ENCODE data around the gene RMDN2. TPM values are rescaled to one million over a fixed set of nuclear protein-coding genes. Genes with fewer than 3 reads are reported as not detected.

Gene RMDN2
- total RNA-seq, 2 experiments from 2014 or later = 2.5 to 2.7 TPM

DNA sequence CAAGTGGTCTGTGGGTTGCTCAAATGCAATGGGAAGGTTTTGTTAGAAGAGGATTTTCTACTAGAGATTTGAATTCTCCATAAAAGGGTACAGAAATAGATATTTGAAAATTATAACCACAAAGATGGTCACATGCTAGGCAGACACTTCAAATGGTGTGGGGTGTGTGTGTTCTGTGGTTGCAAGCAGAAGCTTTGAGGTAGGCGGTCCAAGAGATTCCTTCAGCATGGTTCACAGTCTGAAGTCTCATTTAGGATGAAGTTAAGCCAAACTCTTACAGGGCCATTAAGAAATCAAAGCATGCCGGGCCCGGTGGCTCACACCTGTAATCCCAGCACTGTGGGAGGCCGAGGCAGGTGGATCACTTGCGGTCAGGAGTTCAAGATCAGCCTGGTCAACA, 38.3 kb upstream of the RMDN2 start:
- intact Hi-C loops (cut with DNase I, micrococcal nuclease) = no loop called here
- peaks cover 17% of the 10 kb centered on the region for H3K4me1 Mint-ChIP-seq
- no peak overlapping the region for H3K27ac Mint-ChIP-seq
- no peaks in the 10 kb centered on the region for H3K9me3 Mint-ChIP-seq (ENCODE audit: low read depth)
- ATAC-seq (no peak), DNase-seq (no peak)
- no peak overlapping the region for H3K4me3 Mint-ChIP-seq
- CTCF ChIA-PET = interaction anchor here (0.7 to 4.4 kb wide), 4 partner anchors 9 to 490 kb away, joined by 3 to 23 read pairs (median 10); no protein-coding TSS in a partner anchor
- no peaks in the 10 kb centered on the region for H3K36me3 Mint-ChIP-seq (ENCODE audit: low read depth)
- POLR2A ChIA-PET = no interaction called here
- H3K27me3 Mint-ChIP-seq = peaks cover 14% of the 10 kb centered on the region

DNA sequence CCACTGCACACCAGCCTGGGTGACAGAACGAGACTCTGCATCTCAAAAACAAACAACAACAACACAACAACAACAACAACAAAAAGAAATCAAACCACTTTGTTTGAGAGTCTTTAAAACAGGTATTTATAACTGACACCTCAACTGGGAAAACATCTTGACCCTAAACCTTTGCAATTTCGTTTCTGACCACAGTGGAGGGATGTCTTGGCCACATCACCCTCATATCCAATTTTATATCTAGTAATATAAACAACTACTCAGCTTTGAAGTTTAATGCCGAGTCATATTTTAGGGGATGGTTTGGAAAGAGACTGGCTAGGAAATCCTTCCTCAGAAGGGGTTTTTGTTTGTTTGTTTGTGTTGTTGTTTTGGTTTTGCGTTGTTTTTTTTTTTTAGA, 37.8 kb upstream of the RMDN2 start:
- ATAC-seq = no peak
- CTCF ChIA-PET = interaction anchor here (2.9 to 4.4 kb wide), 2 partner anchors 10 to 491 kb away, joined by 13 to 23 read pairs; no protein-coding TSS in a partner anchor
- Mint-ChIP-seq H3K27me3 (peaks cover 14% of the 10 kb centered on the region), H3K9me3 (ENCODE audit: low read depth) (no peaks in the 10 kb centered on the region), H3K27ac (no peak overlapping the region), H3K4me3 (no peak overlapping the region), H3K4me1 (peaks cover 22% of the 10 kb centered on the region), H3K36me3 (ENCODE audit: low read depth) (no peaks in the 10 kb centered on the region)
- POLR2A ChIA-PET = interaction anchor here (0.6 kb wide), 1 partner anchor 8 kb away, joined by 3 read pairs; no protein-coding TSS in a partner anchor
- intact Hi-C loops (cut with DNase I, micrococcal nuclease) = no loop called here
- DNase-seq = no peak

DNA sequence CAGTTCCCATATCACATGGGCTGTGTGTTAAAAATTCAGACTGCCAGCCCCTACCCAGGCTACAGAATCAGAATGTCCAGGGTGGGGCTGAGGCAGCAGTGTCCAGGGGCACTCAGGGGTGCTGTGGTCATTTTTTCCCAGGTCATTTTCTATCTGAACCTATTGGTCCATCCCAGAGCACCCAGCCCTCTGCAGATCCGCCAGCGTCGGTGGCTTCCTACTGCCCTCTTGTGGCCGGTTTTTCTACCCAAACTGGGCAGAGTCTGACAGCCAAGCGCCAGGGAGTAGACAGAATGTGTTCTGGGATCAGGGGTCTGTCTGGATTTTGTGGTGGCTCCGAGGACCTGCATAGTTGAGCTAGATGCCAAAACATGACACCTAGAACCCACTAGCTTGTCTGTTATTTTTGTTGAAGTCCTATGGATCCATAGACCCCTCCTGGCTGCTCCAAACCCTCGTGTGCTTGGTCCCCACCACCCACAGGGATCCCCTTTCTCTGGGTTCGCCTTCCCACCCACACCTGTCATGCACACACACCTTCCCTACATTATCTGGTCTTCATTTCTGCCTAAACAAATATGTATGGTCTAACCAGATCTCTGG, 34.1 kb upstream of the RMDN2 start:
- DNase-seq (peak; percentile 83), ATAC-seq (peak; percentile 43)
- intact Hi-C loops (cut with DNase I, micrococcal nuclease) = loop anchor here (1.0 to 5.0 kb wide), 7 partner anchors 34 to 724 kb away; partner anchors contain the start of gene RMDN2 (in 1 of the 2)
- CTCF ChIA-PET = interaction anchor here (0.7 to 3.7 kb wide), 17 partner anchors 9 to 1145 kb away, joined by 3 to 17 read pairs (median 4); no protein-coding TSS in a partner anchor
- Mint-ChIP-seq H3K4me3 (no peak overlapping the region), H3K27ac (no peak overlapping the region), H3K9me3 (ENCODE audit: low read depth) (no peaks in the 10 kb centered on the region), H3K27me3 (peaks cover 8% of the 10 kb centered on the region), H3K36me3 (ENCODE audit: low read depth) (no peaks in the 10 kb centered on the region), H3K4me1 (peaks cover 46% of the 10 kb centered on the region)
- POLR2A ChIA-PET = no interaction called here

DNA sequence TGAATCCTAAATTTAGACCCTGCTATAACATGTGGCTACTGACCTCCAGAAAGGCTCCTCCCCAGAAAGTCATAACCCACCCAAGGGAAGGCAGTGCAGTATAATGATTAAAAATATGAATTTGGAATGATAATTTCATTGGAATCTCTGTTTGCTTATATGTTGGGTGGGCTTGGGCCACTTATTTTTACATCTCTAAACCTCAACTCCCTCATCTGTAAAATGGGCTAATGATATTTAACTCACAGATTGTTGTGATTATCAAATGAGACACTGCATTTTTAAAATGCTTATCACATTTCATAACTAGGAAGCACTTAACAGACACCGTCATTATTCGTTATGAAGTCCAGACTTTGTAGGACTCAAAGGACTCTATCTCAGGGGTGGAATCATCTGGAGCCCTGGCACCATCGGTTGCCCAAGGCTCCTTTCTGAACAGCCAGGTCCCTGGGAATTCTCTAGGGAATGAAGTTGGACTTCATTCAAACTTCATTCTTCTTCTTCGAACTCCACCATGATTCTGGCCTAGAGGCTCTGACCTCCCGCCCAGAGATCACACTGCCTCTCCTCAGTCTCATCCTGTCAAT, 33.1 kb upstream of the RMDN2 start:
- Mint-ChIP-seq H3K4me1 (peaks cover 38% of the 10 kb centered on the region), H3K27me3 (peaks cover 6% of the 10 kb centered on the region), H3K27ac (no peak overlapping the region), H3K9me3 (ENCODE audit: low read depth) (no peaks in the 10 kb centered on the region), H3K4me3 (no peak overlapping the region), H3K36me3 (ENCODE audit: low read depth) (no peaks in the 10 kb centered on the region)
- intact Hi-C loops (cut with DNase I, micrococcal nuclease) = loop anchor here (1.0 to 5.0 kb wide), 7 partner anchors 33 to 725 kb away; partner anchors contain the start of gene RMDN2 (in 1 of the 2)
- CTCF ChIA-PET = interaction anchor here (0.5 to 3.7 kb wide), 15 partner anchors 10 to 536 kb away, joined by 3 to 17 read pairs (median 3); no protein-coding TSS in a partner anchor
- DNase-seq (no peak), ATAC-seq (no peak)
- POLR2A ChIA-PET = no interaction called here

DNA sequence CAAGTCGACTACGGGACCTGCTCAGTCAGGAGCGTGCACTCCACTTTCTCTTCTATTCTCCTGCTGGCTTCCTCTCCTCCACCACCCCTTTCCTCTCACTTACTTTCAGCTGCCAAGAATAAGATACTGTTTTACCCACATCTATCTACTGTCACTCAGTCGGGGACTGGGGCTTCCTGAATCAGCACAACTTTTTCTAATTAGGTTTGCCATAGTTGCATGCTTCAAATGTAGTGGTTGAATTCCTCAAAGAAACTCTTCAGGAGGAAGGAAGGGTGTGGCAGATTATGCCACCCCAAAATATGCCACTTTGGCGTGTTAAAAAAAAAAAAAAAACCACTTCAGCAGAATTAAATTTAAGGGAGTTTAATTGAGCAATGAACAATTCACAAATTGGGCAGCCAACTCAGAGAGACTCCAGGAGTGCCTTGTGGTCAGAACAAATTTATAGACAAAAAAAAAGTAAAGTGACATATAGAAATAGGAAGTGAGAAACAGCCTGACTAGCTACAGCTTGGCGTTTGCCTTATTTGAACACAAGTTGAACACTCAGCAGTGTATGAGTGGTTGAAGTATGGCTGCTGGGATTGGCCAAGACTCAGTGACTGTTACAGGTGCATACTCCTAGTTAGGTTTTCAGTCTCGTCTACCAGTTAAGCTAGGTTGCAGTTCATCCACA, 32.5 kb upstream of the RMDN2 start:
- ChIA-PET CTCF (interaction anchor here (0.5 to 3.7 kb wide), 9 partner anchors 9 to 1117 kb away, joined by 3 to 17 read pairs (median 3); no protein-coding TSS in a partner anchor), POLR2A (interaction anchor here (0.6 kb wide), 1 partner anchor 859 kb away, joined by 3 read pairs; the partner anchor contains the start of gene SRSF7)
- no peaks in the 10 kb centered on the region for H3K9me3 Mint-ChIP-seq (ENCODE audit: low read depth)
- no peaks in the 10 kb centered on the region for H3K36me3 Mint-ChIP-seq (ENCODE audit: low read depth)
- peaks cover 38% of the 10 kb centered on the region for H3K4me1 Mint-ChIP-seq
- intact Hi-C loops (cut with DNase I, micrococcal nuclease) = loop anchor here (5.0 kb wide), 4 partner anchors 225 to 725 kb away; no protein-coding TSS in a partner anchor
- no peak for DNase-seq
- peaks cover 6% of the 10 kb centered on the region for H3K27me3 Mint-ChIP-seq
- no peak overlapping the region for H3K4me3 Mint-ChIP-seq
- peak; percentile 56 for ATAC-seq
- H3K27ac Mint-ChIP-seq = no peak overlapping the region

DNA sequence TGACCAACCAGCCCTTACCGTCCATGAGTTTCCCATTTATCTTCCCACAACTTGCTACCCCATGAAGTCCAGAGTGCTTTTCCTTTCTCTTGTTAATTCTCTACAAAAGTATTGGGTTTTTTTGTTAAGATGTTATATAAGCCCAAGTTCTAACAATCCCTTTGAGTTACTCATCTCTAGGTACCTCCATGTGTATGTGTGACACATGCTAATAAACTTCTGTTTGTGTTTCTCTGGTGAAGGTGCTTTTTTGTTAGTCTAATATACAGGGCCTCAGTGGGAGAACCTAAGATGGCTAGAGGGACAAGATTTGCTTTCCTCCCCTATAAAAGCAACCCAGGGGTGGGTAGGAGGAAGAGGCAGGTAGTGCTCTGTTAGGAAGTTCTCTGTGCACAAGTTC, 31.8 kb upstream of the RMDN2 start:
- Mint-ChIP-seq H3K27ac (peak overlapping the region; percentile 9), H3K4me1 (peaks cover 38% of the 10 kb centered on the region), H3K9me3 (ENCODE audit: low read depth) (no peaks in the 10 kb centered on the region), H3K4me3 (no peak overlapping the region), H3K36me3 (ENCODE audit: low read depth) (no peaks in the 10 kb centered on the region), H3K27me3 (peaks cover 2% of the 10 kb centered on the region)
- no peak for DNase-seq
- no peak for ATAC-seq
- ChIA-PET CTCF (interaction anchor here (0.9 to 3.7 kb wide), 5 partner anchors 16 to 1118 kb away, joined by 3 to 17 read pairs (median 5); no protein-coding TSS in a partner anchor), POLR2A (interaction anchor here (0.6 kb wide), 1 partner anchor 858 kb away, joined by 3 read pairs; the partner anchor contains the start of gene SRSF7)
- intact Hi-C loops (cut with DNase I, micrococcal nuclease) = loop anchor here (5.0 kb wide), 4 partner anchors 224 to 726 kb away; no protein-coding TSS in a partner anchor

DNA sequence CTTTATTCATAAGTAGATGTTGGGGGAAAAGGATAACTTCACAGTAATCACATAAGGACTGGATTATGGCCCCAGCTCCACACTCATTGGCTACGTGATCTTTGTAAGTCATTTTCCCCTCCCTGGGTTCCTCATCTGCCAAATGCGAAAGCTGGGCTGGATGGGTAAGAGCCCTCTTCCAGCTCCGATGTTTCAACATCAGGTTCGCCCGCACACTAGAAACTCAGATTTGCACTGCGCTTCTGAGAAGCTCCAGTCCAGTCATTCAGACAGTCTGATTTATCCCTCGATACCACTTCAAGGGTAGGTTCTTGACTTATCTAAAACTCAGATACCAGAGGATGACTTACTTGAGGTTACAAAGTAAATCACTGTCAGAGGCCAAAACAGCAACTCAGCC, 31.0 kb upstream of the RMDN2 start:
- intact Hi-C loops (cut with DNase I, micrococcal nuclease) = loop anchor here (5.0 kb wide), 4 partner anchors 223 to 727 kb away; no protein-coding TSS in a partner anchor
- H3K36me3 Mint-ChIP-seq (ENCODE audit: low read depth) = no peaks in the 10 kb centered on the region
- DNase-seq = peak; percentile 44

DNA sequence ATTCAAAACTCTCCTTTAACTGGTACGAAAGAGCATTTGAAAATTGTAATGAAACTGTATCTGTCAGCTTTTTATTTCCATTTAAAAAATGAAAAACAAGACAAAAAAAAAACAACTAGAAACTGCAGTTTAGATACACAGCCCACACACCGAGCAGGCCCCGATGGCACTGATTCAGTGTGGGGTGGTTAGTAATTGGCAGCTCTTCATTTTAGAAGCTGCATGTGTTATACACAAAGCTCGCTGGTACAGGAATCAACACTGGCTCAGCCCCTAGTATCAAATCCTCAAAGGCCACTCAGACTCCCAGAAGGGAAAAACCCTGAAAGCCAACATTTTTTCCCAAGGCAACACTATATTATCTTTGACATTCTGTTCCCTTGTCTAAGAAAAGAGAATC, 30.5 kb upstream of the RMDN2 start:
- intact Hi-C loops (cut with DNase I, micrococcal nuclease) = loop anchor here (5.0 kb wide), 4 partner anchors 223 to 727 kb away; no protein-coding TSS in a partner anchor
- Mint-ChIP-seq H3K4me3 (no peak overlapping the region), H3K9me3 (ENCODE audit: low read depth) (no peaks in the 10 kb centered on the region), H3K27me3 (no peaks in the 10 kb centered on the region), H3K36me3 (ENCODE audit: low read depth) (no peaks in the 10 kb centered on the region), H3K4me1 (peaks cover 38% of the 10 kb centered on the region), H3K27ac (no peak overlapping the region)
- ChIA-PET POLR2A (interaction anchor here (0.7 to 0.8 kb wide), 3 partner anchors 67 to 518 kb away, joined by 4 to 7 read pairs (median 6); no protein-coding TSS in a partner anchor), CTCF (interaction anchor here (0.6 to 1.4 kb wide), 6 partner anchors 29 to 519 kb away, joined by 3 to 4 read pairs (median 3); no protein-coding TSS in a partner anchor)
- ATAC-seq = peak; percentile 40
- no peak for DNase-seq

More for the DNA sequence above, 31.0 kb upstream of the RMDN2 start:
- no peak overlapping the region for H3K27ac Mint-ChIP-seq
- peaks cover 38% of the 10 kb centered on the region for H3K4me1 Mint-ChIP-seq
- ATAC-seq = peak; percentile 60
- no peaks in the 10 kb centered on the region for H3K27me3 Mint-ChIP-seq
- H3K4me3 Mint-ChIP-seq = no peak overlapping the region
- CTCF ChIA-PET = interaction anchor here (0.8 to 1.4 kb wide), 5 partner anchors 17 to 519 kb away, joined by 3 to 4 read pairs (median 3); no protein-coding TSS in a partner anchor
- POLR2A ChIA-PET = interaction anchor here (0.8 kb wide), 1 partner anchor 517 kb away, joined by 4 read pairs; no protein-coding TSS in a partner anchor
- H3K9me3 Mint-ChIP-seq (ENCODE audit: low read depth) = no peaks in the 10 kb centered on the region

DNA sequence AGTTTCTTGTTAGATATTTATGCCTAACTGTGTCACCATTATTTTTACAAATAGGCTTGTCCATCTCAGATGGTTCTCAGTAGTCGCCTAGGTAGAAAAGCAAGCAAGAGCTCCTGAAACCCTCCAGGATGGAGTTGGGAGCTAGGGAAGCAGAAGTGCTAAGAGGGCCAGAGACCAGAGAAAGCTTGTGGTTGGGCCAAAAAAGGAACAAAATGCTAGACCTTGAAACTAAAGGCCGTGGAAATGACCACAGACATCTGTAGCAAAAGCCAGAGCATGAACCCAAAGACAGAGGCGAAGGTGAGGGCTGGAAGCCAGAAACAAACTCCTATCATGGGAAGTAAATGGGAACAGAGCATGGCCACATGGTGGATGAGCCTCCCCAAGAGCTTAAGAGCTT, 29.9 kb upstream of the RMDN2 start:
- POLR2A ChIA-PET = interaction anchor here (0.7 to 0.8 kb wide), 3 partner anchors 66 to 518 kb away, joined by 4 to 7 read pairs (median 6); no protein-coding TSS in a partner anchor
- intact Hi-C loops (cut with DNase I, micrococcal nuclease) = no loop called here

DNA sequence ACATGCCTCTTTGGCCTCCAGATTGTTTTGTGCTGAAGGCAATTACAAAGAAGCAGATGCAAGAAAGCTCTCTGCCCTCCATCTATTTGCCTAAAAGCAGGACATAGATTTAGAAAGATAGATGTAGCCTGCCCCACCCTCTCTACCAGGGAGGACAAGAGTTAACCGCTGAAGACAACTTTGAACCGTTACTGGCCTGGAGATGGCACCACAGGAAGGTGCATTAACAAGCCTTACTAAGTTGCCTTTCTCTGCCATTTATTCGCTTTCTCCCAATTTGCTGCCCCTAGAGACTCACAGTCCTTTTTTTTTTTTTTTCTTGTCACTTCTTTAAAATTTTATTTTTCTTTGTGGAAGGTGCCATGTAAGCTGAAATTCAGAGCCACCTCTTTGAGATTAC, 28.8 kb upstream of the RMDN2 start:
- H3K27ac Mint-ChIP-seq = no peak overlapping the region
- H3K27me3 Mint-ChIP-seq = no peaks in the 10 kb centered on the region
- POLR2A ChIA-PET = no interaction called here
- peaks cover 2% of the 10 kb centered on the region for H3K36me3 Mint-ChIP-seq (ENCODE audit: low read depth)
- CTCF ChIA-PET = interaction anchor here (1.1 to 1.3 kb wide), 2 partner anchors 16 to 219 kb away, joined by 3 to 4 read pairs; no protein-coding TSS in a partner anchor
- ATAC-seq = no peak
- H3K9me3 Mint-ChIP-seq (ENCODE audit: low read depth) = no peaks in the 10 kb centered on the region
- intact Hi-C loops (cut with DNase I, micrococcal nuclease) = no loop called here
- peaks cover 33% of the 10 kb centered on the region for H3K4me1 Mint-ChIP-seq
- no peak for DNase-seq
- H3K4me3 Mint-ChIP-seq = no peak overlapping the region

More for the DNA sequence above, 29.9 kb upstream of the RMDN2 start:
- H3K4me1 Mint-ChIP-seq = peaks cover 38% of the 10 kb centered on the region
- H3K36me3 Mint-ChIP-seq (ENCODE audit: low read depth) = no peaks in the 10 kb centered on the region
- no peaks in the 10 kb centered on the region for H3K27me3 Mint-ChIP-seq
- no peaks in the 10 kb centered on the region for H3K9me3 Mint-ChIP-seq (ENCODE audit: low read depth)
- CTCF ChIA-PET = interaction anchor here (0.6 to 1.4 kb wide), 5 partner anchors 28 to 520 kb away, joined by 3 to 4 read pairs (median 3); no protein-coding TSS in a partner anchor
- no peak overlapping the region for H3K4me3 Mint-ChIP-seq
- DNase-seq (no peak), ATAC-seq (no peak)
- no peak overlapping the region for H3K27ac Mint-ChIP-seq
